WTC11 (cell line): Measurements from ENCODE around the gene ANTKMT.

ENCODE experiments used
- CTCF ChIP-seq: fragments of 200-600 bp; IDR thresholded peaks from 2 replicates; pipeline ENCODE4 v1.8.0; 2022; ENCODE audit warnings: antibody characterized with exemption
- E2F4 ChIP-seq: sonication (generic); formaldehyde crosslinking; IDR thresholded peaks from 2 replicates; pipeline ENCODE4 v1.8.1; 2022; ENCODE audit warnings: low read depth, mild to moderate bottlenecking, moderate library complexity, missing genetic modification reagents, borderline replicate concordance
- JUN ChIP-seq: sonication (generic); formaldehyde crosslinking; IDR thresholded peaks from 2 replicates; pipeline ENCODE4 v1.8.0; 2023; ENCODE audit warnings: mild to moderate bottlenecking, missing genetic modification reagents
- MYBL2 ChIP-seq: sonication (generic); formaldehyde crosslinking; IDR thresholded peaks from 2 replicates; pipeline ENCODE4 v1.8.1; 2023; ENCODE audit warnings: mild to moderate bottlenecking, moderate library complexity, missing genetic modification reagents
- NFE2L1 ChIP-seq: sonication (generic); formaldehyde crosslinking; IDR thresholded peaks from 2 replicates; pipeline ENCODE4 v1.8.1; 2023; ENCODE audit warnings: missing genetic modification reagents
- NFYB ChIP-seq: sonication (generic); formaldehyde crosslinking; conservative IDR thresholded peaks from 2 replicates; pipeline ENCODE4 v1.8.0; 2022; ENCODE audit warnings: low read depth, missing genetic modification reagents
- PREB ChIP-seq: sonication (generic); formaldehyde crosslinking; IDR thresholded peaks from 2 replicates; pipeline ENCODE4 v1.8.1; 2022; ENCODE audit warnings: mild to moderate bottlenecking, missing genetic modification reagents, moderate library complexity, borderline replicate concordance
- TCF7 ChIP-seq: sonication (generic); formaldehyde crosslinking; IDR thresholded peaks from 2 replicates; pipeline ENCODE4 v1.8.0; 2022; ENCODE audit warnings: mild to moderate bottlenecking, low read depth, missing genetic modification reagents, moderate library complexity
- ZNF512 ChIP-seq: sonication (generic); formaldehyde crosslinking; IDR thresholded peaks from 2 replicates; pipeline ENCODE4 v1.8.1; 2022; ENCODE audit warnings: missing genetic modification reagents, borderline replicate concordance
- ZSCAN18 ChIP-seq: fragments of 250-450 bp; sonication (Bioruptor Pico); IDR thresholded peaks from 2 replicates; pipeline ENCODE4 v2.1.2; 2022; ENCODE audit warnings: mild to moderate bottlenecking, moderate library complexity

- TF ChIP-seq CTCF, result no peak
- TF ChIP-seq NFE2L1 (CRISPR knock-in tag), result no peak
- TF ChIP-seq ZNF512 (CRISPR knock-in tag), result no peak
- no peak for TF ChIP-seq PREB (CRISPR knock-in tag)
- no peak for TF ChIP-seq ZSCAN18 (CRISPR knock-in tag)
- TF ChIP-seq MYBL2, result no peak
- TF ChIP-seq JUN, result no peak
- no peak for TF ChIP-seq NFYB (CRISPR knock-in tag)
- no peak for TF ChIP-seq TCF7 (CRISPR knock-in tag)
- TF ChIP-seq E2F4 (CRISPR knock-in tag), result no peak
These were observed 15.3 kb upstream of the ANTKMT start, which contains the start of gene FBXL16 for GRCh38 chr16:705431-706188.
